Fibroblast of lung (primary cell): ENCODE data around the gene DIP2C. TPM values are rescaled to one million over a fixed set of nuclear protein-coding genes. Genes with fewer than 3 reads are reported as not detected.

Experiments
- DNase-seq, 2 donors: peaks; one replicate each; pipeline versions ENCODE4 v3.0.0 to v3.0.0-alpha.2; 2010; ENCODE audit warnings: low read depth in 2 of 2
- H2AFZ ChIP-seq: 2 replicates; pipeline ENCODE4 v1.5.1; 2012; ENCODE audit warnings: low read length, control low read depth, inconsistent platforms
- H3K27ac ChIP-seq: 2 replicates; pipeline ENCODE4 v1.5.1; 2011; ENCODE audit warnings: low read length, control low read depth; ENCODE audit not compliant: insufficient read depth
- H3K27me3 ChIP-seq: 2 replicates; pipeline ENCODE4 v1.5.1; 2011; ENCODE audit warnings: mild to moderate bottlenecking, low read length; ENCODE audit not compliant: control insufficient read depth, insufficient read depth
- H3K36me3 ChIP-seq: 2 replicates; pipeline ENCODE4 v1.5.1; 2011; ENCODE audit warnings: low read length; ENCODE audit not compliant: control insufficient read depth, insufficient read depth
- H3K4me1 ChIP-seq: 2 replicates; pipeline ENCODE4 v1.5.1; 2011; ENCODE audit warnings: low read length; ENCODE audit not compliant: control insufficient read depth, insufficient read depth; ENCODE audit errors: extremely low read depth
- H3K4me2 ChIP-seq: 2 replicates; pipeline ENCODE4 v1.5.1; 2011; ENCODE audit warnings: low read length, control low read depth; ENCODE audit not compliant: insufficient read depth; ENCODE audit errors: extremely low read depth
- H3K4me3 ChIP-seq, 4 experiments: fragments of 200-600 bp in 1 of 4; sonication (generic) in 1 of 4; replicated peaks in 1 of 4; 2 replicates each; pipeline ENCODE4 v1.5.1; 2011 to 2016; ENCODE audit warnings: low read length in 4 of 4, low read depth in 3 of 4, mild to moderate bottlenecking in 3 of 4, control low read depth in 2 of 4, inconsistent platforms in 1 of 4, mixed read lengths in 1 of 4; ENCODE audit not compliant: insufficient read depth in 1 of 4; ENCODE audit errors: control extremely low read depth in 1 of 4
- H3K79me2 ChIP-seq: 2 replicates; pipeline ENCODE4 v1.5.1; 2012; ENCODE audit warnings: mild to moderate bottlenecking, low read length, inconsistent platforms; ENCODE audit not compliant: control insufficient read depth, insufficient read depth
- H3K9ac ChIP-seq: 2 replicates; pipeline ENCODE4 v1.5.1; 2011; ENCODE audit warnings: mild to moderate bottlenecking, low read length, control low read depth; ENCODE audit not compliant: insufficient read depth
- H3K9me3 ChIP-seq: 2 replicates; pipeline ENCODE4 v1.5.1; 2012; ENCODE audit warnings: low read depth, low read length; ENCODE audit not compliant: control insufficient read depth, insufficient read depth
- H4K20me1 ChIP-seq: 2 replicates; pipeline ENCODE4 v1.5.1; 2011; ENCODE audit warnings: low read length; ENCODE audit not compliant: control insufficient read depth, insufficient read depth; ENCODE audit errors: extremely low read depth
- CTCF ChIP-seq, 2 donors: IDR thresholded peaks in 1 of 2; conservative IDR thresholded peaks in 1 of 2; 1 replicate in 1 of 2; 2 replicates in 1 of 2; pipeline ENCODE4 v1.5.1; 2011 to 2012; ENCODE audit warnings: low read length in 2 of 2, control low read depth in 1 of 2, inconsistent platforms in 1 of 2, low read depth in 1 of 2, mild to moderate bottlenecking in 1 of 2
- EZH2 ChIP-seq: IDR thresholded peaks from 2 replicates; pipeline ENCODE4 v1.5.1; 2012; ENCODE audit warnings: low read length, control low read depth, mild to moderate bottlenecking; ENCODE audit errors: missing control alignments
- polyA plus RNA-seq, 2 donors: library from polyadenylated mRNA; depleted of rRNA in 1 of 2; stranded (reverse) in 1 of 2; unstranded in 1 of 2; fragments of >200 nt; gene quantifications; 2 replicates each; pipeline ENCODE4 v1.2.1, GENCODE V29; 2011 to 2012; ENCODE audit warnings: missing spikeins in 1 of 2
- total RNA-seq: library from RNA; depleted of rRNA; stranded (reverse); fragments of >200 nt; gene quantifications from 2 replicates; pipeline ENCODE4 v1.2.1, GENCODE V29; 2014

The DIP2C gene
- total and polyA plus RNA-seq, 2 donors (not counting 1 experiment from before 2014, with no cell fraction given), result 10.7 to 18.3 TPM

DNA sequence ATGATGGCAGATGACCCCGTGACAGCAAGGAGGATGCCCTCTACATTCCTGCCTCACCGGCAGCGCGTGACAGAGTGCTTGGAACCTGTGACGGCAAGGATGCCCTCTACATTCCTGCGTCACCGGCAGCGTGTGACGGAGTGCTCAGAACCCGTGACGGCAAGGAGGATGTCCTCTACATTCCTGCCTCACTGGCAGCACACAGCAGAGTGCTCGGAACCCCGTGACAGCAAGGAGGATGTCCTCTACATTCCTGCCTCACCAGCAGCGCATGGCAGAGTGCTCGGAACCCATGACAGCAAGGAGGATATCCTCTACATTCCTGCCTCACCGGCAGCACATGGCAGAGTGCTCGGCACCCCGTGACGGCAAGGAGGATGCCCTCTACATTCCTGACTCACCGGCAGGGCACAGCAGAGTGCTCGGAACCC is 231.0 kb downstream of the DIP2C start:
- H3K27ac ChIP-seq, result no peak overlapping the region
- H3K27me3 ChIP-seq, result no peaks in the 10 kb centered on the region
- TF ChIP-seq CTCF (conservative IDR thresholded peaks at IDR 0.05 in 1 of 2, IDR thresholded peaks at IDR 0.05 in 1 of 2; ENCODE audit: low read depth in 1 of 2, low read length in 2 of 2) (no peak), EZH2 (no peak)
- DNase-seq, result no peak
- no peaks in the 10 kb centered on the region for H4K20me1 ChIP-seq
- no peak overlapping the region for H3K4me2 ChIP-seq
- no peaks in the 10 kb centered on the region for H3K36me3 ChIP-seq
- no peak overlapping the region for H3K4me3 ChIP-seq
- H3K79me2 ChIP-seq, result peaks cover 2% of the 10 kb centered on the region
- no peak overlapping the region for H3K9ac ChIP-seq
- no peaks in the 10 kb centered on the region for H3K9me3 ChIP-seq
- H2AFZ ChIP-seq, result no peak overlapping the region
- no peaks in the 10 kb centered on the region for H3K4me1 ChIP-seq

GRCh38 chr10:456486-456885 is 233.0 kb downstream of the DIP2C start:
- no peak for TF ChIP-seq EZH2
- no peak for TF ChIP-seq CTCF (conservative IDR thresholded peaks at IDR 0.05 in 1 of 2, IDR thresholded peaks at IDR 0.05 in 1 of 2; ENCODE audit: low read depth in 1 of 2, low read length in 2 of 2)
- no peaks in the 10 kb centered on the region for H4K20me1 ChIP-seq
- no peak for DNase-seq
- no peak overlapping the region for H3K9ac ChIP-seq
- no peaks in the 10 kb centered on the region for H3K9me3 ChIP-seq
- H3K36me3 ChIP-seq, result no peaks in the 10 kb centered on the region
- no peaks in the 10 kb centered on the region for H3K4me1 ChIP-seq
- H3K79me2 ChIP-seq, result peaks cover 2% of the 10 kb centered on the region
- no peak overlapping the region for H3K4me2 ChIP-seq
- H2AFZ ChIP-seq, result no peak overlapping the region
- no peak overlapping the region for H3K4me3 ChIP-seq
- H3K27me3 ChIP-seq, result no peaks in the 10 kb centered on the region
- no peak overlapping the region for H3K27ac ChIP-seq

DNA sequence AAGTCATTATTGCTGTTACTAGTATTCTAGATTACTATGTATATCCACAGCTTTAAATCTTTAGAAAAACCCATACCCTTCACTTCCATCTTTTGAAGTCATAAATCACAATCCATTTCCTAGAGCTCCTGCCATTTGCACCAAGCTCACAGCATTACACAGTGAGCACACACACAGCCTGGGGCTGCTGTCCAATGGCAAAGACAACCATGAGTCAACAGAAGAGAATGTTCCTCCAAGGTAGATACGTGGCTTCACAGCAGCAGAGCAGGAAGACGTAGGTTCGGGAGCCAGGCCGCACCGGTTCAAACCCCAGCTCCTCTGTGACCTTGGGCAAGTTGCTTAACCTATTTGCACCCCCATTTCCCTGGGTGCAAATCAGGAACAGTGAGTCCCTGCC is 234.6 kb downstream of the DIP2C start:
- no peak overlapping the region for H2AFZ ChIP-seq
- H3K27ac ChIP-seq, result no peak overlapping the region

More for the DNA sequence above, 234.6 kb downstream of the DIP2C start:
- Histone ChIP-seq H3K27me3 (no peaks in the 10 kb centered on the region), H3K9ac (no peak overlapping the region), H3K4me1 (no peaks in the 10 kb centered on the region), H3K79me2 (peaks cover 2% of the 10 kb centered on the region), H3K36me3 (no peaks in the 10 kb centered on the region), H3K4me3 (no peak overlapping the region), H3K4me2 (no peak overlapping the region), H3K9me3 (no peaks in the 10 kb centered on the region), H4K20me1 (no peaks in the 10 kb centered on the region)
- DNase-seq, result peak; percentile 85 to 95
- TF ChIP-seq CTCF (conservative IDR thresholded peaks at IDR 0.05 in 1 of 2, IDR thresholded peaks at IDR 0.05 in 1 of 2; ENCODE audit: low read depth in 1 of 2, low read length in 2 of 2) (no peak), EZH2 (no peak)
